IMR-90 (cell line): Measurements from ENCODE around the gene PNPLA2. TPM values are rescaled to one million over a fixed set of nuclear protein-coding genes. Genes with fewer than 3 reads are reported as not detected.

Experiments used
- ATAC-seq: fragments of 200-7000 bp; cut with Tn5 transposase; 2 replicates; pipeline ENCODE4 v1.9.1; 2020; ENCODE audit warnings: low read depth, mild to moderate bottlenecking, moderate library complexity
- BruUV-seq: library from RNA; stranded (reverse); fragments of 400-500 nt; replicated peaks from 2 replicates; lab custom pipeline; 2021; lab: Mats Ljungman, UMichigan
- CTCF ChIA-PET: fragments of 300-600 bp; formaldehyde crosslinking; extraction: SDS; loops from one replicate; lab custom pipeline; 2021; ENCODE audit warnings: antibody characterized with exemption; lab: Yijun Ruan, JAX
- POLR2A ChIA-PET: fragments of 300-600 bp; sonication (Branson Sonifier 250); formaldehyde crosslinking; loops from one replicate; lab custom pipeline; 2022; ENCODE audit warnings: antibody characterized with exemption; ENCODE audit not compliant: unreplicated experiment; lab: Charles Lee
- DNase-seq: peaks from one replicate; pipeline ENCODE4 v3.0.0; 2013
- H2AFZ ChIP-seq: replicated peaks from 2 replicates; pipeline ENCODE3; 2013; ENCODE audit warnings: low read length, mild to moderate bottlenecking; ENCODE audit not compliant: poor library complexity
- H2AK5ac ChIP-seq: 2 replicates; pipeline ENCODE4 v1.6.1; 2013; ENCODE audit warnings: low read depth, low read length, inconsistent platforms
- H2AK9ac ChIP-seq: replicated peaks from 2 replicates; pipeline ENCODE3; 2013; ENCODE audit warnings: mild to moderate bottlenecking, low read depth, low read length, moderate library complexity; ENCODE audit not compliant: poor library complexity
- H2BK120ac ChIP-seq: 2 replicates; pipeline ENCODE4 v1.6.1; 2013; ENCODE audit warnings: low read depth, low read length, inconsistent platforms
- H2BK15ac ChIP-seq: 3 replicates; pipeline ENCODE4 v1.6.1; 2013; ENCODE audit warnings: low read depth, low read length, inconsistent platforms
- H2BK20ac ChIP-seq: 2 replicates; pipeline ENCODE4 v1.6.1; 2013; ENCODE audit warnings: low read depth, mild to moderate bottlenecking, inconsistent platforms, low read length, moderate library complexity
- H2BK5ac ChIP-seq: 2 replicates; pipeline ENCODE4 v1.6.1; 2013; ENCODE audit warnings: mild to moderate bottlenecking, low read depth, low read length, inconsistent platforms; ENCODE audit not compliant: poor library complexity, severe bottlenecking
- H3K14ac ChIP-seq: replicated peaks from 2 replicates; pipeline ENCODE4 v1.6.1; 2013; ENCODE audit warnings: low read depth, low read length, inconsistent platforms
- H3K18ac ChIP-seq: 2 replicates; pipeline ENCODE4 v1.6.1; 2013; ENCODE audit warnings: low read depth, low read length, control low read depth
- H3K23ac ChIP-seq: 2 replicates; pipeline ENCODE4 v1.6.1; 2013; ENCODE audit warnings: low read depth, low read length, inconsistent platforms
- H3K27ac ChIP-seq: 2 replicates; pipeline ENCODE4 v1.5.1; 2013; ENCODE audit warnings: mild to moderate bottlenecking, control low read depth, low read length; ENCODE audit not compliant: insufficient read depth
- H3K27me3 ChIP-seq: 2 replicates; pipeline ENCODE4 v1.6.1; 2013; ENCODE audit warnings: low read length; ENCODE audit not compliant: control insufficient read depth, insufficient read depth
- H3K36me3 ChIP-seq: 2 replicates; pipeline ENCODE4 v1.6.1; 2013; ENCODE audit warnings: low read length, mixed read lengths; ENCODE audit not compliant: control insufficient read depth, insufficient read depth
- H3K4ac ChIP-seq: 2 replicates; pipeline ENCODE4 v1.6.1; 2013; ENCODE audit warnings: low read depth, low read length, inconsistent platforms
- H3K4me1 ChIP-seq: 2 replicates; pipeline ENCODE4 v1.6.1; 2013; ENCODE audit warnings: low read length, mixed read lengths; ENCODE audit not compliant: control insufficient read depth, insufficient read depth
- H3K4me2 ChIP-seq: 2 replicates; pipeline ENCODE4 v1.6.1; 2013; ENCODE audit warnings: low read depth, mild to moderate bottlenecking, control low read depth, low read length, moderate library complexity
- H3K4me3 ChIP-seq: 2 replicates; pipeline ENCODE4 v1.5.1; 2013; ENCODE audit warnings: low read depth, mild to moderate bottlenecking, control low read depth, low read length, moderate library complexity; ENCODE audit not compliant: insufficient read depth
- H3K56ac ChIP-seq: 2 replicates; pipeline ENCODE4 v1.6.1; 2013; ENCODE audit warnings: low read length, inconsistent platforms; ENCODE audit not compliant: insufficient read depth; ENCODE audit errors: extremely low read depth
- H3K79me1 ChIP-seq, 2 experiments: 2 replicates each; pipeline ENCODE4 v1.6.1; 2013; ENCODE audit warnings: low read length in 2 of 2, inconsistent platforms in 1 of 2, low read depth in 1 of 2
- H3K9ac ChIP-seq: 2 replicates; pipeline ENCODE4 v1.6.1; 2013; ENCODE audit warnings: low read depth, low read length, control low read depth
- H3K9me1 ChIP-seq: 2 replicates; pipeline ENCODE4 v1.6.1; 2013; ENCODE audit warnings: low read length, inconsistent platforms; ENCODE audit not compliant: insufficient read depth
- H3K9me3 ChIP-seq: 2 replicates; pipeline ENCODE4 v1.6.1; 2013; ENCODE audit warnings: low read length; ENCODE audit not compliant: control insufficient read depth, insufficient read depth
- H4K20me1 ChIP-seq: 2 replicates; pipeline ENCODE4 v1.6.1; 2013; ENCODE audit warnings: low read length, inconsistent platforms; ENCODE audit not compliant: insufficient read depth
- H4K5ac ChIP-seq: 2 replicates; pipeline ENCODE4 v1.6.1; 2013; ENCODE audit warnings: mild to moderate bottlenecking, low read depth, low read length, control low read depth
- H4K8ac ChIP-seq, 2 experiments: 2 replicates each; pipeline ENCODE4 v1.6.1; 2013; ENCODE audit warnings: low read depth in 2 of 2, low read length in 2 of 2, control low read depth in 1 of 2, inconsistent platforms in 1 of 2
- H4K91ac ChIP-seq: 2 replicates; pipeline ENCODE4 v1.6.1; 2013; ENCODE audit warnings: low read depth, low read length, inconsistent platforms; ENCODE audit not compliant: insufficient read depth
- BHLHE40 ChIP-seq: fragments of 150-350 bp; IDR thresholded peaks from 2 replicates; pipeline ENCODE4 v1.6.1; 2016; ENCODE audit warnings: mild to moderate bottlenecking, low read depth, low read length
- CHD1 ChIP-seq: IDR thresholded peaks from 2 replicates; pipeline ENCODE4 v1.6.1; 2012; ENCODE audit warnings: low read depth, low read length, improper control_type of control experiment
- ELK1 ChIP-seq: fragments of 150-350 bp; IDR thresholded peaks from 2 replicates; pipeline ENCODE4 v1.6.1; 2016; ENCODE audit warnings: low read depth, mild to moderate bottlenecking, low read length, moderate library complexity, borderline replicate concordance
- MXI1 ChIP-seq: IDR thresholded peaks from 2 replicates; pipeline ENCODE4 v1.6.1; 2012; ENCODE audit warnings: low read depth, mild to moderate bottlenecking, low read length, moderate library complexity, borderline replicate concordance
- POLR2A ChIP-seq: IDR thresholded peaks from 2 replicates; pipeline ENCODE4 v1.6.1; 2012; ENCODE audit warnings: mild to moderate bottlenecking, low read depth, low read length
- RCOR1 ChIP-seq: IDR thresholded peaks from 2 replicates; pipeline ENCODE4 v1.6.1; 2012; ENCODE audit warnings: mild to moderate bottlenecking, low read length, improper control_type of control experiment; ENCODE audit not compliant: insufficient replicate concordance
- SMC3 ChIP-seq: fragments of 150-350 bp; IDR thresholded peaks from 2 replicates; pipeline ENCODE4 v1.6.1; 2016; ENCODE audit warnings: low read depth, mild to moderate bottlenecking, antibody characterized with exemption, low read length, moderate library complexity
- WGBS, 2 experiments: methylation state at CpG; one replicate each; pipeline versions ENCODE4 v1.1.5 to v1.1.7; 2013; ENCODE audit warnings: missing lambda C conversion rate in 2 of 2; ENCODE audit not compliant: insufficient read length in 1 of 2; ENCODE audit errors: extremely low coverage in 2 of 2; 5-methylcytosine and 5-hydroxymethylcytosine counted together
- dilution Hi-C: fragments of 300-500 bp; cut with HindIII; formaldehyde crosslinking; loops from one replicate; pipeline ENCODE4 v1.14.3; 2018; ENCODE audit warnings: low sequenced_read_pairs; ENCODE audit not compliant: unreplicated experiment
- in situ Hi-C: fragments of 300-500 bp; cut with MboI; formaldehyde crosslinking; loops from 3 replicates; pipeline ENCODE4 v1.14.3; 2019; ENCODE audit warnings: low sequenced_read_pairs, inconsistent platforms, mixed read lengths
- intact Hi-C: fragments of 100-400 bp; cut with micrococcal nuclease; formaldehyde crosslinking; loops from 2 replicates; pipeline ENCODE4 v1.10.0; 2022
- polyA plus RNA-seq, 3 experiments: library from polyadenylated mRNA; depleted of rRNA; stranded (reverse); fragments of >200 nt; gene quantifications; 2 replicates each; pipeline ENCODE4 v1.2.3, GENCODE V29; 2012; ENCODE audit warnings: low replicate concordance in 1 of 3
- total RNA-seq: library from RNA; depleted of rRNA; stranded (reverse); fragments of >200 nt; gene quantifications from 2 replicates; pipeline ENCODE4 v1.2.3, GENCODE V29; 2012
- TF ChIP-seq, protein P1 (sequence below): conservative IDR thresholded peaks from 2 replicates; pipeline ENCODE4 v1.5.1; 2012; ENCODE audit warnings: mild to moderate bottlenecking, low read depth, low read length, improper control_type of control experiment

Gene PNPLA2
- total and polyA plus RNA-seq, 2 of the 4 experiments (the other 2 are of a cell fraction): 7.0 to 94.3 TPM

- in situ Hi-C loops (no loop called here), dilution Hi-C loops (no loop called here), intact Hi-C loops (loop anchor here (10.0 kb wide), 1 partner anchor 213 kb away; no protein-coding TSS in a partner anchor)
- ATAC-seq (peak; percentile 0), DNase-seq (no peak)
- TF ChIP-seq ELK1: no peak
- TF ChIP-seq RCOR1: no peak
- TF ChIP-seq, protein P1, sequence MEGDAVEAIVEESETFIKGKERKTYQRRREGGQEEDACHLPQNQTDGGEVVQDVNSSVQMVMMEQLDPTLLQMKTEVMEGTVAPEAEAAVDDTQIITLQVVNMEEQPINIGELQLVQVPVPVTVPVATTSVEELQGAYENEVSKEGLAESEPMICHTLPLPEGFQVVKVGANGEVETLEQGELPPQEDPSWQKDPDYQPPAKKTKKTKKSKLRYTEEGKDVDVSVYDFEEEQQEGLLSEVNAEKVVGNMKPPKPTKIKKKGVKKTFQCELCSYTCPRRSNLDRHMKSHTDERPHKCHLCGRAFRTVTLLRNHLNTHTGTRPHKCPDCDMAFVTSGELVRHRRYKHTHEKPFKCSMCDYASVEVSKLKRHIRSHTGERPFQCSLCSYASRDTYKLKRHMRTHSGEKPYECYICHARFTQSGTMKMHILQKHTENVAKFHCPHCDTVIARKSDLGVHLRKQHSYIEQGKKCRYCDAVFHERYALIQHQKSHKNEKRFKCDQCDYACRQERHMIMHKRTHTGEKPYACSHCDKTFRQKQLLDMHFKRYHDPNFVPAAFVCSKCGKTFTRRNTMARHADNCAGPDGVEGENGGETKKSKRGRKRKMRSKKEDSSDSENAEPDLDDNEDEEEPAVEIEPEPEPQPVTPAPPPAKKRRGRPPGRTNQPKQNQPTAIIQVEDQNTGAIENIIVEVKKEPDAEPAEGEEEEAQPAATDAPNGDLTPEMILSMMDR: no peak
- no peak for TF ChIP-seq SMC3
- TF ChIP-seq MXI1: no peak
- no peak for TF ChIP-seq POLR2A
- TF ChIP-seq BHLHE40: no peak
- TF ChIP-seq CHD1: no peak
- Histone ChIP-seq H3K4me3 (peak overlapping the region; percentile 98), H3K9me1 (peaks cover 21% of the 10 kb centered on the region), H2BK20ac (no peak overlapping the region), H3K27me3 (no peaks in the 10 kb centered on the region), H3K4me1 (peaks cover 37% of the 10 kb centered on the region), H3K23ac (peak overlapping the region; percentile 80; the same call in 1 of the 2 replicates), H2BK120ac (no peak overlapping the region), H3K27ac (peak overlapping the region; percentile 98), H2BK5ac (peak overlapping the region; percentile 73), H3K79me1 (peaks cover 28 to 70% of the 10 kb centered on the region in 2 experiments; a peak in 3 of 4 replicates), H4K8ac (no peak overlapping the region; a peak in 1 of 4 replicates), H4K5ac (no peak overlapping the region), H3K9ac (peak overlapping the region; percentile 90), H3K4ac (peak overlapping the region; percentile 79; the same call in 1 of the 2 replicates), H3K56ac (peak overlapping the region; percentile 70; the same call in 1 of the 2 replicates), H3K36me3 (peaks cover 43% of the 10 kb centered on the region), H2AFZ (peak overlapping the region; percentile 91), H2AK5ac (peak overlapping the region; percentile 27; the same call in 1 of the 2 replicates), H2AK9ac (peak overlapping the region; percentile 99), H3K14ac (peak overlapping the region; percentile 65; the same call in 1 of the 2 replicates), H4K20me1 (peaks cover 57% of the 10 kb centered on the region), H3K9me3 (no peaks in the 10 kb centered on the region), H2BK15ac (no peak overlapping the region), H3K18ac (no peak overlapping the region), H4K91ac (no peak overlapping the region; the same call in 1 of the 2 replicates), H3K4me2 (peak overlapping the region; percentile 87)
- no TSS peak for BruUV-seq
- WGBS, 2 experiments: 0% methylated on average over 4 of the region's 27 CpGs; no CpG with 5 or more reads in 1 of the 2 experiments
- ChIA-PET POLR2A (interaction anchor here (0.6 kb wide), 1 partner anchor 39 kb away, joined by 3 read pairs; no protein-coding TSS in a partner anchor), CTCF (no interaction called here)
Measured at GRCh38 chr11:841981-842369, 23.3 kb downstream of the PNPLA2 start.
